Panc1 (cell line): ENCODE data around the gene DENND5B. TPM values are rescaled to one million over a fixed set of nuclear protein-coding genes. Genes with fewer than 3 reads are reported as not detected.
A peak's percentile ranks its signal among the peaks of the same experiment; 100 is the strongest.

Experiments
- ATAC-seq: fragments of 200-7000 bp; cut with Tn5 transposase; 2 replicates; pipeline ENCODE4 v1.9.1; 2020; ENCODE audit warnings: mild to moderate bottlenecking, moderate library complexity
- BruUV-seq: library from RNA; stranded (reverse); fragments of 400-500 nt; replicated peaks from 2 replicates; lab custom pipeline; 2021; lab: Mats Ljungman, UMichigan
- CTCF ChIA-PET: fragments of 300-600 bp; sonication (Branson Sonifier 250); formaldehyde crosslinking; loops from one replicate; lab custom pipeline; 2022; ENCODE audit warnings: antibody characterized with exemption; lab: Charles Lee
- POLR2A ChIA-PET: fragments of 300-600 bp; sonication (Branson Sonifier 250); formaldehyde crosslinking; loops from one replicate; lab custom pipeline; 2022; ENCODE audit warnings: antibody characterized with exemption; lab: Charles Lee
- DNase-seq: peaks from one replicate; pipeline ENCODE4 v3.0.0-alpha.2; 2010; ENCODE audit warnings: low read depth, low spot score
- H3K27ac ChIP-seq: 2 replicates; pipeline ENCODE4 v1.5.1; 2011; ENCODE audit warnings: mild to moderate bottlenecking, low read length, inconsistent platforms
- H3K27me3 ChIP-seq: fragments of 200-500 bp; sonication (Bioruptor generic); 2 replicates; pipeline ENCODE4 v1.6.0; 2014; ENCODE audit warnings: low read length, inconsistent platforms; ENCODE audit not compliant: control insufficient read depth, insufficient read depth
- H3K36me3 ChIP-seq: fragments of 200-500 bp; sonication (Bioruptor generic); 2 replicates; pipeline ENCODE4 v1.5.1; 2014; ENCODE audit warnings: inconsistent platforms, mild to moderate bottlenecking, low read length, moderate library complexity; ENCODE audit not compliant: control insufficient read depth, insufficient read depth
- H3K4me1 ChIP-seq: 2 replicates; pipeline ENCODE4 v1.5.1; 2011; ENCODE audit warnings: inconsistent platforms, mild to moderate bottlenecking, low read length, moderate library complexity; ENCODE audit not compliant: control insufficient read depth, insufficient read depth
- H3K4me3 ChIP-seq, 2 experiments: 2 replicates each; pipeline ENCODE4 v1.5.1; 2011 to 2012; ENCODE audit warnings: low read depth in 2 of 2, low read length in 2 of 2, mild to moderate bottlenecking in 2 of 2, inconsistent platforms in 1 of 2, moderate library complexity in 1 of 2
- H3K9me3 ChIP-seq: fragments of 200-500 bp; sonication (Bioruptor generic); 2 replicates; pipeline ENCODE4 v1.5.1; 2014; ENCODE audit warnings: low read depth, mild to moderate bottlenecking, inconsistent platforms, low read length, moderate library complexity; ENCODE audit not compliant: control insufficient read depth, insufficient read depth
- CTCF ChIP-seq: fragments of 450-650 bp; IDR thresholded peaks from 2 replicates; pipeline ENCODE4 v1.5.1; 2017; ENCODE audit warnings: mild to moderate bottlenecking
- POLR2AphosphoS5 ChIP-seq: IDR thresholded peaks from 2 replicates; pipeline ENCODE4 v1.6.1; 2012; ENCODE audit warnings: mild to moderate bottlenecking, low read depth, low read length, moderate library complexity
- REST ChIP-seq, 2 experiments: IDR thresholded peaks; 2 replicates each; pipeline ENCODE4 v1.6.1; 2011 to 2012; ENCODE audit warnings: low read depth in 2 of 2, control low read depth in 1 of 2, low read length in 1 of 2, mild to moderate bottlenecking in 1 of 2, moderate library complexity in 1 of 2; ENCODE audit not compliant: insufficient read depth in 1 of 2
- SIN3A ChIP-seq: IDR thresholded peaks from 2 replicates; pipeline ENCODE4 v1.6.1; 2012; ENCODE audit warnings: low read depth, mild to moderate bottlenecking, low read length, moderate library complexity, borderline replicate concordance; ENCODE audit not compliant: insufficient read depth
- in situ Hi-C: cut with HindIII; loops from 2 replicates; pipeline ENCODE4 v1.10.0; 2016; ENCODE audit warnings: low sequenced_read_pairs, low pct_unique_long_range_greater_than_20kb
- intact Hi-C: fragments of 100-400 bp; cut with micrococcal nuclease; formaldehyde crosslinking; loops from one replicate; pipeline ENCODE4 v1.10.0; 2022; ENCODE audit not compliant: unreplicated experiment
- total RNA-seq: library from RNA; stranded (reverse); gene quantifications from one replicate; pipeline ENCODE4 v1.2.1, GENCODE V29; 2021; ENCODE audit not compliant: unreplicated experiment

DENND5B gene
- total RNA-seq, 1 experiment from 2014 or later: 36.8 TPM

DNA sequence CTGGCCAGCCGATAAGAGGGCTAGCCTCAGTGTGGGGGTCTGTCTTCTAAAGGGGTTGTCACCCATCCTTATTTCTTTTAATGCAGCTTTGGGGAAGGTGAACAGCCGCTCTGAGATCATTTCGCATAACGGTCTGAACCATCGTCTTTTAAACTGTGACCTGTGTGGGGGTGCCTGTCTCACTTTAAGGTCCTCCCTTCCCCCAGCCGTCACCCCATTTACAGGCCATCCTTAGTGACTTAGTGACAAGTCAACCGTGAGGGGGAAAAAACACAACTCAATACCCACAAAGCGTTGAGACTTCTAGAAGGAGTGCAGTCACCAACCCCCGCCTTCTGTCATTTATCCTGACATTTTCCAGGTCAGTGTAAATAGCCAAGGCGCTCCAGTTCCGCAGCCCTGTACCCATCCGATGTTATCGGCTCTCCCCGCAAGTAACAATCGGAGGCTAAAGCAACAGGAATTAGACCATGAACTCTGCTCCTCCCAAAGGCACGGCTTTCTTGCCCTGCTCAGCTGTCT is 505 bp upstream of the DENND5B start:
- Histone ChIP-seq H3K9me3 (no peaks in the 10 kb centered on the region), H3K27ac (peak overlapping the region; percentile 81), H3K4me3 (peak overlapping the region; percentile 72 to 83), H3K4me1 (peaks cover 20% of the 10 kb centered on the region), H3K36me3 (no peaks in the 10 kb centered on the region), H3K27me3 (no peaks in the 10 kb centered on the region)
- peak; percentile 38 for ATAC-seq
- TSS peak; percentile 73 for BruUV-seq
- ChIA-PET POLR2A (no interaction called here), CTCF (no interaction called here)
- peak; percentile 27 for DNase-seq
- intact Hi-C loops: no loop called here
- TF ChIP-seq SIN3A (peak; percentile 62; the same call in 1 of the 2 replicates), REST (IDR thresholded peaks at IDR 0.05; ENCODE audit: insufficient read depth in 1 of 2, low read depth in 2 of 2, low read length in 1 of 2) (no peak)
- in situ Hi-C loops: no loop called here

DNA sequence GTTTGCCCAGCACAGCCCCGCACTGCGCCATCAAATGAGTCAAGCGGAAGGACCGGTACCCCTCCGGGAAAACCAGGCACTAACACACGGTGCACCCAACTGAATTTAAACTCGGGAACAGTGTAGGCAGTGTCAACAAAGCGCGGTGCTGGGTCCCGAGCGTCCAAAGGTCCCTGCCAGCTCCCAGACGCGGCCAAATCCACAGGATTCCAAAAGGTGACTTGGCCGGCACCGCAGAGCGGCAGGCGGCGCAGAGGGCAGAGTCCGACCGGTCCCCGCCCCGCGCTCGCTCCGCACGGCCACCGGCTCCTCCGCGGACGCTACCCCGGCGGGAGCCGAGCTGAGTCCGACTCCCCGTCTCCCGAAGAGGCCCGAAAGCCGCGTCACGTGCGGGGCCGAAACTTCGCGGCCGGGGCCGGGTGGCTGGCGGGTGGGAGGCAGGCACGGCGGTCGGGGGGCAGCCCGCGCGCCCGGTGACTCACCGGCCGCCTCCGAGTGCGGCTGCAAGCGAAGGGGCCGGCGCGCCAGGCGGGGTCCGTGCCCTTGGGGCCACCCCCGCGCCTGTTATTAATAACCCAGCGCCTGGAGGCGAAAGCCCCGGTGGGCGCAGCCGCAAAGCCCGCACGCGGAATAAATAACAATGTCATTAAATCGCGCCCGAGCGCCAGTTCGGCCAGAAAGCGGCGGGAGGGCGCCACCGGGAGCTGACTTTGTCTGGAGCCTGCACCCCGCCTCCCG is 863 bp downstream of the DENND5B start:
- TF ChIP-seq POLR2AphosphoS5 (peak; percentile 33; the same call in 1 of the 2 replicates), CTCF (peak; percentile 64), REST (IDR thresholded peaks at IDR 0.05; ENCODE audit: insufficient read depth in 1 of 2, low read depth in 2 of 2, low read length in 1 of 2) (no peak)
- DNase-seq (peak; percentile 46), ATAC-seq (peak; percentile 75)
- BruUV-seq: no TSS peak
- Histone ChIP-seq H3K4me1 (peaks cover 30% of the 10 kb centered on the region), H3K4me3 (peak overlapping the region; percentile 72 to 91), H3K36me3 (no peaks in the 10 kb centered on the region), H3K9me3 (no peaks in the 10 kb centered on the region), H3K27me3 (no peaks in the 10 kb centered on the region), H3K27ac (peak overlapping the region; percentile 86)
- ChIA-PET POLR2A (no interaction called here), CTCF (no interaction called here)
- in situ Hi-C loops (no loop called here), intact Hi-C loops (loop anchor here (10.0 kb wide), 1 partner anchor 55 kb away; no protein-coding TSS in a partner anchor)
